Measurements from ENCODE around the gene AOC1.

DNA sequence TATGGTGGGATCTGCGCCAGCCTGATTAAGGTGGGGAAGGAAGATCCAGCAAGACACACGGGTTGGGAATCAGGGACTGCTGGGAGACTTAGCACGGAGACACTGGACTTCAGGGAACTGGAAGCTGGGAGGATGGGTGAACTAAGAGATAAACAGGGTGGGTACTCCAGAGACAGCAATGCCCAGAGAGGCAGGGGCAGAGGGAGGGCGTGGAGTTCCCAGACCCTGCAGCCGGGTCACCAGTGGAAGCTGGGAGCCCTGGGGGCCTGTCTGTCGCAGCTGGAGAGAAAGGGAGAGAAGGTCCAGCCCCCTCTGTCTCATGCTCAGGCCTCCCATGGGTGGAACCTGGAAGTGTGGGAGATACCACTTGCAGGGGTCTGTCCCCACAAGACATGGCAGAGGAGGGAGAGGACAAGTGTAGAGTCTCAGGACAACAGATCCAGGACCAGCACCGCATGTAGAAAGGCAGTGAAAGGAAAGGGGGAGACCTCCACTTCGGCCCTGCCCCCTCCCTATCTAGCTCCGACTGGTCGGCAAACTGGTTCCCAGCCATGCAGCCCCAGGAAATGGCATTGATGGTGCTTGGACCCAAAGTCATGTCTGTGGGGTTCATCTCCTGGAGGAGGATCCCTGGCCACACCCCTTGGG is 44.4 kb downstream of the AOC1 start:
- TF ChIP-seq ZNF610 (tag by site-specific recombination; IDR thresholded peaks at IDR 0.05; ENCODE audit: borderline replicate concordance) = no peak
- TF ChIP-seq, protein P1, sequence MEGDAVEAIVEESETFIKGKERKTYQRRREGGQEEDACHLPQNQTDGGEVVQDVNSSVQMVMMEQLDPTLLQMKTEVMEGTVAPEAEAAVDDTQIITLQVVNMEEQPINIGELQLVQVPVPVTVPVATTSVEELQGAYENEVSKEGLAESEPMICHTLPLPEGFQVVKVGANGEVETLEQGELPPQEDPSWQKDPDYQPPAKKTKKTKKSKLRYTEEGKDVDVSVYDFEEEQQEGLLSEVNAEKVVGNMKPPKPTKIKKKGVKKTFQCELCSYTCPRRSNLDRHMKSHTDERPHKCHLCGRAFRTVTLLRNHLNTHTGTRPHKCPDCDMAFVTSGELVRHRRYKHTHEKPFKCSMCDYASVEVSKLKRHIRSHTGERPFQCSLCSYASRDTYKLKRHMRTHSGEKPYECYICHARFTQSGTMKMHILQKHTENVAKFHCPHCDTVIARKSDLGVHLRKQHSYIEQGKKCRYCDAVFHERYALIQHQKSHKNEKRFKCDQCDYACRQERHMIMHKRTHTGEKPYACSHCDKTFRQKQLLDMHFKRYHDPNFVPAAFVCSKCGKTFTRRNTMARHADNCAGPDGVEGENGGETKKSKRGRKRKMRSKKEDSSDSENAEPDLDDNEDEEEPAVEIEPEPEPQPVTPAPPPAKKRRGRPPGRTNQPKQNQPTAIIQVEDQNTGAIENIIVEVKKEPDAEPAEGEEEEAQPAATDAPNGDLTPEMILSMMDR (tag by site-specific recombination; IDR thresholded peaks at IDR 0.05) = no peak
